Naive thymus-derived CD8-positive, alpha-beta T cell (primary cell): ENCODE data around the gene TRMT5. TPM values are rescaled to one million over a fixed set of nuclear protein-coding genes. Genes with fewer than 3 reads are reported as not detected.

Source experiments
- ATAC-seq, 2 donors: fragments of 150-1000 bp; cut with Tn5 transposase in 1 of 2; sonication (Bioruptor Pico), chemical (Tn5 transposase) in 1 of 2; 1 replicate in 1 of 2; 2 replicates in 1 of 2; pipeline ENCODE4 v1.10.0; 2021; ENCODE audit warnings: mild to moderate bottlenecking in 2 of 2, moderate library complexity in 2 of 2
- POLR2A ChIA-PET: fragments of 350-600 bp; sonication (Branson Sonifier 250); formaldehyde crosslinking; loops from one replicate; lab custom pipeline; 2021; ENCODE audit warnings: antibody characterized with exemption; lab: Charles Lee
- DNase-seq, 10 donors: peaks; one replicate each; pipeline versions ENCODE4 v3.0.0 to v3.0.0-alpha.2; 2020 to 2022
- H3K27ac Mint-ChIP-seq, 10 donors: one replicate each; pipeline ENCODE4 v1.8.0; 2020 to 2022; ENCODE audit warnings: mild to moderate bottlenecking in 10 of 10, mixed read lengths in 10 of 10, moderate library complexity in 4 of 10, inconsistent platforms in 1 of 10
- H3K27me3 Mint-ChIP-seq, 5 donors: one replicate each; pipeline ENCODE4 v1.8.0; 2021 to 2022; ENCODE audit warnings: mixed read lengths in 5 of 5
- H3K36me3 Mint-ChIP-seq, 3 donors: one replicate each; pipeline ENCODE4 v1.8.0; 2020 to 2022; ENCODE audit warnings: mixed read lengths in 3 of 3, mild to moderate bottlenecking in 2 of 3, inconsistent platforms in 1 of 3
- H3K4me1 Mint-ChIP-seq, 4 donors: one replicate each; pipeline ENCODE4 v1.8.0; 2021 to 2022; ENCODE audit warnings: mixed read lengths in 4 of 4
- H3K4me3 Mint-ChIP-seq, 10 donors: one replicate each; pipeline ENCODE4 v1.8.0; 2020 to 2022; ENCODE audit warnings: mild to moderate bottlenecking in 10 of 10, mixed read lengths in 10 of 10, moderate library complexity in 6 of 10, inconsistent platforms in 1 of 10
- H3K9me3 Mint-ChIP-seq, 9 donors: one replicate each; pipeline ENCODE4 v1.8.0; 2020 to 2022; ENCODE audit warnings: mixed read lengths in 9 of 9, mild to moderate bottlenecking in 3 of 9, inconsistent platforms in 1 of 9, moderate library complexity in 1 of 9
- polyA plus RNA-seq, 3 donors: library from polyadenylated mRNA; unstranded; fragments of 300-500 nt; fragmentation: Illumina TruSeq; gene quantifications; one replicate each; pipeline ENCODE4 v1.2.3, GENCODE V29; 2021
- total RNA-seq, 8 experiments: library from RNA in 2 of 8; stranded (reverse) in 2 of 8; gene quantifications; one replicate each; pipeline ENCODE4 v1.2.3 and lab custom pipeline; 2021 to 2026

TRMT5 gene, protein sequence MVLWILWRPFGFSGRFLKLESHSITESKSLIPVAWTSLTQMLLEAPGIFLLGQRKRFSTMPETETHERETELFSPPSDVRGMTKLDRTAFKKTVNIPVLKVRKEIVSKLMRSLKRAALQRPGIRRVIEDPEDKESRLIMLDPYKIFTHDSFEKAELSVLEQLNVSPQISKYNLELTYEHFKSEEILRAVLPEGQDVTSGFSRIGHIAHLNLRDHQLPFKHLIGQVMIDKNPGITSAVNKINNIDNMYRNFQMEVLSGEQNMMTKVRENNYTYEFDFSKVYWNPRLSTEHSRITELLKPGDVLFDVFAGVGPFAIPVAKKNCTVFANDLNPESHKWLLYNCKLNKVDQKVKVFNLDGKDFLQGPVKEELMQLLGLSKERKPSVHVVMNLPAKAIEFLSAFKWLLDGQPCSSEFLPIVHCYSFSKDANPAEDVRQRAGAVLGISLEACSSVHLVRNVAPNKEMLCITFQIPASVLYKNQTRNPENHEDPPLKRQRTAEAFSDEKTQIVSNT
- total RNA-seq (10 to 100 TPM; 10.8 to 12.6 TPM), polyA plus RNA-seq (1 to 10 TPM; 2.5 to 7.6 (median 3.8) TPM), total RNA-seq (lab: John Stamatoyannopoulos, UW) (4.9 to 25.0 (median 12.2) reads per million in 6 experiments)

DNA sequence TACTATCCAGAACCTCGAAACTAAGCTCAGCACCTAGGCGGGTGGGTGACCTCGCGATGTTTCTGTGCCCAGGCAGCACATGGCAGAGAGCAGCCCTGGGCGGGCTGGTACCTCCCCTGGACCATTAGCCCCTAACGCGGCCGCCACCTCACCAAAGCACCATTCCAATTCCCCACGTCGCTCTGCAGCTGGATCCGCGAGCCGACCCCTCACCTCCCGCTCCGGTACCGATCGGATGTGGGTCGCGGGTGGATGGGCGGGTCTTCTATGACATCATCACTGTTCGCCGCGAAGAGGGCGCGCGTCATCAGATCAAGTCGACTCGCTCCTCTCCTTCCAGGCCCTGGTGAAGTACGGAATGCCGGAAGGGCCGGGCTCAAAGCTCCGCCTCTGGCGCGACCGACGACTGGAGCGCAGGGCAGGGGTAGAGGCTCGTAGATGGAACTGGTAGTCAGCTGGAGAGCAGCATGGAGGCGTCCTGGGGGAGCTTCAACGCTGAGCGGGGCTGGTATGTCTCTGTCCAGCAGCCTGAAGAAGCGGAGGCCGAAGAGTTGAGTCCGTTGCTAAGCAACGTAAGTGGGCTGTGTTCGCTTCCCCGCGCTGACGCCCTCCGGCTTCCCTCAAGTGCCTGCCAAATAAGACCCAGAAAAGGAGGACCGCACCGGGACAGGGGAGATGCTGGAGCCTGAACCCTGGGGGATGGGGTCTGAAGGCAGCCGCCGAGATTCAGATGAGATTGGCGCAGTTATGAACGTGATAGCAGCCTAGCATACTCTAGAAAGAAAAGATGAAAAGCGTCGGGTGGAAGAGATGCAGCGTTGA, at the start of gene TRMT5, which contains the start of gene SLC38A6:
TRMT5 (minus strand) TSS at position 269 of the 822 bp plus-strand sequence; CDS start at position 163, 106 bp downstream.
SLC38A6 (plus strand) TSS at position 435 of the 822 bp plus-strand sequence; CDS start at position 468, 33 bp downstream.
- H3K36me3 Mint-ChIP-seq, result peaks cover 4 to 20% (median 7%) of the 10 kb centered on the region in 3 donors
- H3K27me3 Mint-ChIP-seq, result no peaks in the 10 kb centered on the region
- no peaks in the 10 kb centered on the region for H3K9me3 Mint-ChIP-seq
- H3K4me3 Mint-ChIP-seq, result no peak within 1 kb of the TSS
- ATAC-seq (peak; percentile 86 to 88), DNase-seq (peak; percentile 71 to 99 (median 93))
- H3K27ac Mint-ChIP-seq, result no peak within 1 kb of the TSS
- peaks cover 8 to 25% (median 18%) of the 10 kb centered on the region in 4 donors for H3K4me1 Mint-ChIP-seq
- POLR2A ChIA-PET, result interaction anchor here (0.6 to 1.1 kb wide), 6 partner anchors 13 to 1778 kb away, joined by 3 to 10 read pairs (median 4); partner anchors contain the start of gene PPM1A

- ATAC-seq (no peak), DNase-seq (no peak)
- Mint-ChIP-seq H3K27ac (no peak overlapping the region), H3K36me3 (peaks cover 0 to 7% (median 3%) of the 10 kb centered on the region in 3 donors), H3K9me3 (no peaks in the 10 kb centered on the region), H3K4me1 (no peaks in the 10 kb centered on the region), H3K27me3 (no peaks in the 10 kb centered on the region), H3K4me3 (no peak overlapping the region)
- POLR2A ChIA-PET, result no interaction called here
Observed at GRCh38 chr14:61026526-61026925, 45.6 kb upstream of the TRMT5 start.

GRCh38 chr14:61025251-61026223, 44.7 kb upstream of the TRMT5 start:
- no peaks in the 10 kb centered on the region for H3K27me3 Mint-ChIP-seq
- DNase-seq, result peak; percentile 7 to 68 (median 44)
- no peak overlapping the region for H3K4me3 Mint-ChIP-seq
- H3K4me1 Mint-ChIP-seq, result no peaks in the 10 kb centered on the region
- peak in 1 of 2 donors; percentile 49 for ATAC-seq
- H3K27ac Mint-ChIP-seq, result no peak overlapping the region
- H3K9me3 Mint-ChIP-seq, result no peaks in the 10 kb centered on the region
- POLR2A ChIA-PET, result no interaction called here
- H3K36me3 Mint-ChIP-seq, result peaks cover 0 to 1% (median under 1%) of the 10 kb centered on the region in 3 donors

- no peaks in the 10 kb centered on the region for H3K4me1 Mint-ChIP-seq
- no peak for DNase-seq
Observed at GRCh38 chr14:61019537-61019936, 38.7 kb upstream of the TRMT5 start.

DNA sequence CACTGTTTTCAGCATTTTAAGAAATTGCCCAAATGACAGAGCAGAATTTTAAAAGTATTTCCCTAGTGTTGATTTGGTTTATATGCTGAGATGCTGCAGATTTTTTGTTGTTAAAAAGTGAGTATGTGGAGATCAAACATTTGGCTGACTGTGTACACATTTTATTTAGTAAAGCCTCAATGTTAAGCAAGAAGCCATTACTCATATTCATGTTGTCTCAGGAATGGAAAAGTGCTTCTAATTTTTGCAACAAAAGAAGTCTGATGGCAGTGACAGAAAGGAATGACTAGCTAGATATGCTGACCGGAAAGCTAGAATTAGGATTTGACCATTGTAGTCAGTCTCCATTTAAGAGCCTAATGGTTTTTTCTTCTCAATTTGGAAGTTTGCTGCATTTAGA, 22.7 kb upstream of the TRMT5 start:
- peaks cover 0 to 14% (median 0%) of the 10 kb centered on the region in 9 donors for H3K9me3 Mint-ChIP-seq
- H3K27ac Mint-ChIP-seq, result no peak overlapping the region
- POLR2A ChIA-PET, result no interaction called here
- DNase-seq, result no peak
- no peak overlapping the region for H3K4me3 Mint-ChIP-seq
- no peaks in the 10 kb centered on the region for H3K4me1 Mint-ChIP-seq
- no peaks in the 10 kb centered on the region for H3K27me3 Mint-ChIP-seq
- no peak for ATAC-seq
- H3K36me3 Mint-ChIP-seq, result peaks cover 7 to 39% (median 21%) of the 10 kb centered on the region in 3 donors

More at GRCh38 chr14:61019537-61019936, 38.7 kb upstream of the TRMT5 start:
- H3K27me3 Mint-ChIP-seq, result no peaks in the 10 kb centered on the region
- H3K4me3 Mint-ChIP-seq, result no peak overlapping the region
- H3K27ac Mint-ChIP-seq, result no peak overlapping the region
- H3K36me3 Mint-ChIP-seq, result peaks cover 0 to 9% (median 7%) of the 10 kb centered on the region in 3 donors
- no peak for ATAC-seq
- peaks cover 0 to 2% (median 0%) of the 10 kb centered on the region in 9 donors for H3K9me3 Mint-ChIP-seq
- POLR2A ChIA-PET, result no interaction called here

GRCh38 chr14:60999536-60999935, 18.7 kb upstream of the TRMT5 start:
- no peak overlapping the region for H3K27ac Mint-ChIP-seq
- H3K4me1 Mint-ChIP-seq, result no peaks in the 10 kb centered on the region
- no peak for ATAC-seq
- no peak for DNase-seq
- H3K4me3 Mint-ChIP-seq, result no peak overlapping the region
- POLR2A ChIA-PET, result no interaction called here
- peaks cover 0 to 14% (median 0%) of the 10 kb centered on the region in 9 donors for H3K9me3 Mint-ChIP-seq
- peaks cover 15 to 60% (median 31%) of the 10 kb centered on the region in 3 donors for H3K36me3 Mint-ChIP-seq
- H3K27me3 Mint-ChIP-seq, result no peaks in the 10 kb centered on the region

- POLR2A ChIA-PET, result no interaction called here
- no peak overlapping the region for H3K4me3 Mint-ChIP-seq
- H3K4me1 Mint-ChIP-seq, result no peaks in the 10 kb centered on the region
- H3K27ac Mint-ChIP-seq, result no peak overlapping the region
- peaks cover 15 to 59% (median 27%) of the 10 kb centered on the region in 3 donors for H3K36me3 Mint-ChIP-seq
- DNase-seq (no peak), ATAC-seq (no peak)
- H3K9me3 Mint-ChIP-seq, result peaks cover 0 to 8% (median 0%) of the 10 kb centered on the region in 9 donors
- no peaks in the 10 kb centered on the region for H3K27me3 Mint-ChIP-seq
Observed at GRCh38 chr14:60998617-60999016, 17.7 kb upstream of the TRMT5 start.

DNA sequence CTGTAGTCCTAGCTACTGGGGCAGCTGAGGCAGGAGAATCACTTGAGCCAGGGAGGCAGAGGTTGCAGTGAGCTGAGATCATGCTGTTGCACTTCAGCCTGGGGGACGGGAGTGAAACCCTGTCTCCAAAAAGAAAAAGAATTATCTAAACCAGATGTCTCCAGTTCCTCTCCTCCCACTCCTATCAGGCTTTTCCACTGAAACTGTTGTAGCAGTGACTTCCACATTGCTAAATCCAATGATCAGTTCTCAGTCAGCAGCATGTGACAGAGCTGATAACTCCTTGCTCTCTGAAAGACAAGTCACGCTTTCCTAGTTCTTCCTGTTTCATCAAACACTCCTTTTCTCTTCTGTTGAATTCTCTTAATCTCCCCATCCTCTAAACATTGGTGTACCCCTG, 8.7 kb upstream of the TRMT5 start:
- POLR2A ChIA-PET, result no interaction called here
- H3K36me3 Mint-ChIP-seq, result peaks cover 20 to 48% (median 36%) of the 10 kb centered on the region in 3 donors
- H3K4me1 Mint-ChIP-seq, result peaks cover 0 to 8% (median 2%) of the 10 kb centered on the region in 4 donors
- no peak overlapping the region for H3K27ac Mint-ChIP-seq
- ATAC-seq (no peak), DNase-seq (no peak)
- H3K4me3 Mint-ChIP-seq, result no peak overlapping the region
- H3K27me3 Mint-ChIP-seq, result no peaks in the 10 kb centered on the region
- no peaks in the 10 kb centered on the region for H3K9me3 Mint-ChIP-seq

DNA sequence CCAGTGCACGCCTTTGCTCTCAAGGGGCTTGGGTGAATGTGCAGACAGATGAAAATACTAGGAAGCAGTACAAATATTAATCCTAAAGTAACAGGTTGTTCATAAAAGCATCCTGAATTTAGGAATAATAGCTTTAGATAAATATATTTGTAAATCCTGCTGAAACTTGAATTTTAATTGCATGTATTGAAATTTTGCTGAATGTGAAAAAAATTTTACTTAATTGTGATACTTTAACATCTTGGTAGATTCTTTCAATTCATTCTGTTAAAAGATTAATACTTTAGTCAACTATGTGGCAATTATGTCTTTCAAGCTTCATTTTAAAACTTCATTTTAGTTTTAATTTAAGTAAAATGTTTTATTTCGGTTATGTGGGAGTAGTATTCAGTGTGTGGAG, 5.6 kb upstream of the TRMT5 start:
- Mint-ChIP-seq H3K36me3 (peaks cover 11 to 25% (median 23%) of the 10 kb centered on the region in 3 donors), H3K9me3 (no peaks in the 10 kb centered on the region), H3K4me3 (no peak overlapping the region), H3K27ac (no peak overlapping the region), H3K27me3 (no peaks in the 10 kb centered on the region), H3K4me1 (peaks cover 0 to 6% (median 2%) of the 10 kb centered on the region in 4 donors)
- ATAC-seq (no peak), DNase-seq (no peak)
- POLR2A ChIA-PET, result no interaction called here

GRCh38 chr14:60984196-60984595, 3.3 kb upstream of the TRMT5 start:
- Mint-ChIP-seq H3K36me3 (peaks cover 4 to 21% (median 19%) of the 10 kb centered on the region in 3 donors), H3K27ac (no peak overlapping the region), H3K9me3 (no peaks in the 10 kb centered on the region), H3K4me3 (no peak overlapping the region), H3K27me3 (no peaks in the 10 kb centered on the region), H3K4me1 (peaks cover 2 to 6% (median 6%) of the 10 kb centered on the region in 4 donors)
- POLR2A ChIA-PET, result no interaction called here
- DNase-seq (no peak), ATAC-seq (no peak)

DNA sequence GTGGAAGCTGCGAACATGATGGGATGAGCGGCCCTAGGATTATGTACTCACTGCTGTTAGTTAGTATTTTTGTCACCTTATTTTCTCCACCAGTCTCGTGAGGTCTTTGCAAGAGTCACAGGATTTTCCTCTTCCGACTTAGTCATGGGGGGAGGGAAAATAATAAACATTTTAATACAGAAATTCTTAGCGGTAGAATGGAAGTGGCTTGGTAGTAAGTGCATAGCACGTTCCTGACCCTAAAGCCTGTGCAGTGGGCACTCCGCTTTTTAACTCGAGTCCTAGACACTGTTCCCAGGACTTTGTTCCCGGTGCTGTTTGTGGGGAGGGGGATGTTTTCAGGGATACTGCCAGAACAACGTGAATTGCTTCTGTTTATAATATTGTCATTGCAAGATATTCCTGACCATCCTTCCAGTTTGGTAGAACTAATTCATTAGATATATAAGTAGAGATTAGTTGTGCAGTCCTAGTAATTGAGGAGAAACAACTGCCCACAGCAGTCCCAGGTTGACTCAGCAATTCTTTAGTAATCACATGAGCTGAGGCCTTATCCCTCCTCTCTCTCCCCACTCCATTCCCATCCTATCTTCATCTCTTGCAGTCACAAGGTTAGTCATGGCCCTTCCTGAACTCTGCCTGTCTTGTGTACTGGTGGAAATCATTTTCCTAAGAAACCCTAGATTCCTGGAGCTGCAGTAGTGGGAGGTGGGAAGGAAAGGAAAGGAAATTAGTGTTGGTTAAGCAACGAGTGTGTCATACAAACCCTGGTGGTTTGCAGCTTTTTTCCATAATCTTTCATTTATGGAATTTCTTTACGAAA, 965 bp upstream of the TRMT5 start:
- Mint-ChIP-seq H3K27me3 (no peaks in the 10 kb centered on the region), H3K27ac (no peak overlapping the region), H3K36me3 (peaks cover 4 to 23% (median 15%) of the 10 kb centered on the region in 3 donors), H3K4me3 (no peak overlapping the region), H3K9me3 (no peaks in the 10 kb centered on the region), H3K4me1 (peaks cover 8 to 19% (median 16%) of the 10 kb centered on the region in 4 donors)
- DNase-seq (no peak), ATAC-seq (no peak)
- POLR2A ChIA-PET, result interaction anchor here (0.6 to 0.9 kb wide), 3 partner anchors 413 to 1779 kb away, joined by 3 to 6 read pairs (median 4); partner anchors contain the start of gene PPM1A
